Trophoblast cell (in vitro differentiated cells and primary cell): ENCODE results near the gene ETS2.

ENCODE experiments used
- DNase-seq, 2 donors: peaks; one replicate each; pipeline ENCODE4 v3.0.0-alpha.2; 2016
- H2AFZ ChIP-seq: 2 replicates; pipeline ENCODE4 v1.6.1; 2013; ENCODE audit warnings: low read length, moderate library complexity, mild to moderate bottlenecking; ENCODE audit not compliant: insufficient read depth, poor library complexity
- H2AK5ac ChIP-seq: 2 replicates; pipeline ENCODE4 v1.6.1; 2013; ENCODE audit warnings: mild to moderate bottlenecking, low read length
- H2BK120ac ChIP-seq: 2 replicates; pipeline ENCODE4 v1.6.1; 2013; ENCODE audit warnings: low read length, mild to moderate bottlenecking, moderate library complexity; ENCODE audit not compliant: insufficient read depth, poor library complexity
- H2BK12ac ChIP-seq: 2 replicates; pipeline ENCODE4 v1.6.1; 2013; ENCODE audit warnings: mild to moderate bottlenecking, low read length, moderate library complexity
- H2BK5ac ChIP-seq: 2 replicates; pipeline ENCODE4 v1.6.1; 2013; ENCODE audit warnings: low read length, low read depth, moderate library complexity, mild to moderate bottlenecking; ENCODE audit not compliant: poor library complexity
- H3K14ac ChIP-seq: 2 replicates; pipeline ENCODE4 v1.6.1; 2013; ENCODE audit warnings: mild to moderate bottlenecking, low read length
- H3K18ac ChIP-seq: 2 replicates; pipeline ENCODE4 v1.6.1; 2013; ENCODE audit warnings: mild to moderate bottlenecking, low read length
- H3K23ac ChIP-seq: 2 replicates; pipeline ENCODE4 v1.6.1; 2013; ENCODE audit warnings: low read length
- H3K27ac ChIP-seq: 2 replicates; pipeline ENCODE4 v1.5.1; 2013; ENCODE audit warnings: low read depth, mild to moderate bottlenecking, inconsistent platforms, low read length, moderate library complexity
- H3K27me3 ChIP-seq: 2 replicates; pipeline ENCODE4 v1.6.1; 2013; ENCODE audit warnings: inconsistent platforms, mild to moderate bottlenecking, low read length, moderate library complexity; ENCODE audit not compliant: insufficient read depth
- H3K36me3 ChIP-seq, 2 experiments: 1 replicate in 1 of 2; 2 replicates in 1 of 2; pipeline ENCODE4 v1.6.1; 2013; ENCODE audit warnings: low read length in 2 of 2, mild to moderate bottlenecking in 2 of 2, moderate library complexity in 1 of 2; ENCODE audit not compliant: insufficient read depth in 2 of 2, control insufficient read depth in 1 of 2
- H3K4ac ChIP-seq: 2 replicates; pipeline ENCODE4 v1.6.1; 2013; ENCODE audit warnings: low read depth, mild to moderate bottlenecking, low read length, moderate library complexity
- H3K4me1 ChIP-seq, 2 experiments: 1 replicate in 1 of 2; 2 replicates in 1 of 2; pipeline ENCODE4 v1.6.1; 2013; ENCODE audit warnings: low read length in 2 of 2, mild to moderate bottlenecking in 2 of 2, moderate library complexity in 1 of 2; ENCODE audit not compliant: insufficient read depth in 2 of 2, control insufficient read depth in 1 of 2
- H3K4me2 ChIP-seq: 2 replicates; pipeline ENCODE4 v1.6.1; 2013; ENCODE audit warnings: inconsistent platforms, mild to moderate bottlenecking, low read length, moderate library complexity
- H3K4me3 ChIP-seq: 2 replicates; pipeline ENCODE4 v1.5.1; 2013; ENCODE audit warnings: mild to moderate bottlenecking, low read depth, low read length, inconsistent platforms
- H3K79me1 ChIP-seq: one replicate; pipeline ENCODE4 v1.6.1; 2013; ENCODE audit warnings: low read length
- H3K79me2 ChIP-seq: 2 replicates; pipeline ENCODE4 v1.6.1; 2013; ENCODE audit warnings: low read length, mild to moderate bottlenecking; ENCODE audit not compliant: control insufficient read depth, insufficient read depth, poor library complexity
- H3K9ac ChIP-seq: 2 replicates; pipeline ENCODE4 v1.6.1; 2013; ENCODE audit warnings: mild to moderate bottlenecking, low read length
- H3K9me3 ChIP-seq: 2 replicates; pipeline ENCODE4 v1.6.1; 2013; ENCODE audit warnings: low read depth, mild to moderate bottlenecking, control low read depth, inconsistent platforms, low read length; ENCODE audit not compliant: insufficient read depth
- H4K12ac ChIP-seq: 2 replicates; pipeline ENCODE4 v1.6.1; 2013; ENCODE audit warnings: low read depth, mild to moderate bottlenecking, low read length, moderate library complexity
- H4K8ac ChIP-seq: 2 replicates; pipeline ENCODE4 v1.6.1; 2013; ENCODE audit warnings: low read depth, mild to moderate bottlenecking, low read length, moderate library complexity
- H4K91ac ChIP-seq: one replicate; pipeline ENCODE4 v1.6.1; 2013; ENCODE audit warnings: low read depth, mild to moderate bottlenecking, low read length, moderate library complexity
- WGBS: extraction: QIAGEN DNeasy Blood & Tissue Kit; methylation state at CpG from one replicate; pipeline ENCODE4 v1.1.7; 2013; ENCODE audit warnings: missing lambda C conversion rate; ENCODE audit not compliant: insufficient read length, insufficient coverage; ENCODE audit errors: extremely low coverage; 5-methylcytosine and 5-hydroxymethylcytosine counted together

Gene ETS2

DNA sequence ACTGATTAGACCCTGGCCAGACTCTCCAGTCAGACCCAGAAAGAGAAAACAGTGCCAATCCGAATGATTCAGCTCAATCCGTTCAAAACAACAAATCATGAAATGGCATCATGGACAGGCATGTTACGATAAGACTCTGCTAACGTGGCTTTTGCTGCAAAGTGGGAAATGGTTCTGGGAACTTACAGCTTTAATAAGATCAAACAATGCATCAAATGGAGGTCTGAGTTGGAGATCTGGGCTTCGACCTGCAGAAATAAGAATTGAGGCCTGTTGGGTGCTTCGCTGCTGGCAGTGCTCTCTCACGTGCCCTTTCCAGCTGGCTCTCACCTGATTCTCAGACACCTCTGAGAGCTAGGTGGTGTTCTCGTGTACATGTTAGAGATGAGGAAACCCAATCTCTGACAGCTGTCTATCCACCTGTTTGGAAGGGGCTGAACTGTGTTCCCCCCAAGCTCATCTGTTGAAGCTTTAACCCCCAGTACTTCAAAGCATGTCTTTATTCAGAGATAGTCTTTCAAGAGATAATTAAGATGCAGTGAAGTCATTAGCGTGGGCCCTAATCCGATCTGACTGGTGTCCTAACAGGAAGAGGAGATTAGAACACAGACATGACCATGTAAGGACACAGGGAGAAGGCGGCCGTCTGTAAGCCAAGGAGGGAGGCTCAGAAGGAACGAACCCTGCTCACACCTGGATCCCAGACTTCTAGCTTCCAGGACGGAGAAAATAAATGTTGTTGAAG, 45.5 kb upstream of the ETS2 start:
- Histone ChIP-seq H3K4me3 (no peak overlapping the region), H4K8ac (no peak overlapping the region), H3K79me1 (no peaks in the 10 kb centered on the region), H2BK120ac (no peak overlapping the region), H3K18ac (no peak overlapping the region), H2AFZ (no peak overlapping the region), H3K4me1 (no peaks in the 10 kb centered on the region), H3K9ac (no peak overlapping the region), H4K91ac (no peak overlapping the region), H3K4ac (no peak overlapping the region), H2AK5ac (no peak overlapping the region), H4K12ac (no peak overlapping the region), H3K23ac (no peak overlapping the region), H2BK5ac (no peak overlapping the region), H3K9me3 (peaks cover 2% of the 10 kb centered on the region), H2BK12ac (no peak overlapping the region), H3K27ac (no peak overlapping the region), H3K36me3 (no peaks in the 10 kb centered on the region), H3K4me2 (no peak overlapping the region), H3K27me3 (no peaks in the 10 kb centered on the region), H3K14ac (no peak overlapping the region), H3K79me2 (no peaks in the 10 kb centered on the region)
- WGBS: no CpG with 5 or more reads among the region's 14 CpGs
- DNase-seq: no peak

DNA sequence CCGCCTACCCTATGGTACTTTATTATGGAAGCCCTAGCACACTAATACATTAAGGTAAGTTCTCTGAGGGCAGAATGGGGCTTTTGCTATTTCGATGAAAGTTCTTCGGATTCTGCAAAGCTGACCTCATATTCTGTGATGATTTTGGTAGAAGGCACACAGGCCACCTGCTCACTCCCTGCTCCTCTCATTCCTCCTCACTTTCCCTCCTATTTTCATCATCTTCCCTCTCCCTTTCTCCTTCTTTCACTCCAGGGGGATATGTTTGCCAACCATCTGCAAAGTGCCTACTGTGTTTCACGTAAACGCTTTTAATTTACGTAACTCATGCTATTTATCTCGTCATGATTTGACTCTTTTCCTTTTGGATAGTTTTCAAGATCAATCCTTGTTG, 45.0 kb upstream of the ETS2 start:
- Histone ChIP-seq H2AFZ (no peak overlapping the region), H4K8ac (no peak overlapping the region), H3K36me3 (no peaks in the 10 kb centered on the region), H3K79me1 (no peaks in the 10 kb centered on the region), H3K4me1 (no peaks in the 10 kb centered on the region), H2BK120ac (no peak overlapping the region), H3K27me3 (no peaks in the 10 kb centered on the region), H3K18ac (no peak overlapping the region), H3K4me3 (no peak overlapping the region), H4K91ac (no peak overlapping the region), H2BK12ac (no peak overlapping the region), H4K12ac (no peak overlapping the region), H3K4ac (no peak overlapping the region), H3K79me2 (no peaks in the 10 kb centered on the region), H3K27ac (no peak overlapping the region), H2BK5ac (no peak overlapping the region), H3K23ac (no peak overlapping the region), H3K9ac (no peak overlapping the region), H3K4me2 (no peak overlapping the region), H3K9me3 (peaks cover 3% of the 10 kb centered on the region), H3K14ac (no peak overlapping the region), H2AK5ac (no peak overlapping the region)
- no CpG with 5 or more reads among the region's 7 CpGs for WGBS
- DNase-seq: no peak

GRCh38 chr21:38761531-38761930, 44.2 kb upstream of the ETS2 start:
- Histone ChIP-seq H4K12ac (no peak overlapping the region), H4K91ac (no peak overlapping the region), H3K79me1 (no peaks in the 10 kb centered on the region), H3K79me2 (no peaks in the 10 kb centered on the region), H2BK5ac (no peak overlapping the region), H3K9ac (no peak overlapping the region), H3K36me3 (no peaks in the 10 kb centered on the region), H3K9me3 (peaks cover 6% of the 10 kb centered on the region), H3K27me3 (no peaks in the 10 kb centered on the region), H3K4me1 (no peaks in the 10 kb centered on the region), H3K27ac (no peak overlapping the region), H4K8ac (no peak overlapping the region), H2BK12ac (no peak overlapping the region), H2AK5ac (no peak overlapping the region), H2BK120ac (no peak overlapping the region), H3K23ac (no peak overlapping the region), H3K4me3 (no peak overlapping the region), H2AFZ (no peak overlapping the region), H3K18ac (no peak overlapping the region), H3K14ac (no peak overlapping the region), H3K4me2 (no peak overlapping the region), H3K4ac (no peak overlapping the region)
- WGBS: no CpG with 5 or more reads among the region's 4 CpGs
- no peak for DNase-seq

DNA sequence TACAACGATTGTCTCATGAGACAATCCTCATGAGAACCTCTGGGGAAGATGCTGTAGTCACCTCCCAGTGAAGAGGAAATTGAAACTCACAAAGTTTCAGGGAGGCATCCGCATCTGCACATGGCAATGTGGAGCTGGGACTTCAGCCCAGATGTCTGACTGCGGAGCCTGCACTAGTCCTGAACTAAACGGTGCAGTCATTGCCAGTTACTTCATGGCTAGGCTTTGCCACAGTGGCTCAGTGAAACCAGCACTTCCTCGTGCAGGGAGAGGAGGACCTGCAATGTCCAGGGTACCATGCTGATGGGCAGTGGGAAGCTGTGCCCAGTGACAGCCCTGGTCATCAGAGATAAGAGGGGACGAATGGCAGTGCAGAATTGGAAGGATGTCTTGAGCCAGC, 40.7 kb upstream of the ETS2 start:
- H3K36me3 ChIP-seq: no peaks in the 10 kb centered on the region
- no peaks in the 10 kb centered on the region for H3K27me3 ChIP-seq
- H3K4me2 ChIP-seq: no peak overlapping the region
- H2BK12ac ChIP-seq: no peak overlapping the region
- no peak overlapping the region for H3K18ac ChIP-seq
- H3K23ac ChIP-seq: peak overlapping the region; percentile 19
- H3K79me1 ChIP-seq: no peaks in the 10 kb centered on the region
- H2BK5ac ChIP-seq: no peak overlapping the region
- no peak for DNase-seq
- no peak overlapping the region for H3K27ac ChIP-seq
- no peak overlapping the region for H4K8ac ChIP-seq
- H3K79me2 ChIP-seq: no peaks in the 10 kb centered on the region
- no peak overlapping the region for H4K12ac ChIP-seq
- no peak overlapping the region for H2AFZ ChIP-seq
- H3K9ac ChIP-seq: no peak overlapping the region
- no peak overlapping the region for H3K4me3 ChIP-seq
- no peak overlapping the region for H4K91ac ChIP-seq
- WGBS: no CpG with 5 or more reads among the region's 6 CpGs
- H2BK120ac ChIP-seq: no peak overlapping the region
- no peak overlapping the region for H3K4ac ChIP-seq
- no peak overlapping the region for H2AK5ac ChIP-seq
- no peak overlapping the region for H3K14ac ChIP-seq
- no peaks in the 10 kb centered on the region for H3K4me1 ChIP-seq
- peaks cover 6% of the 10 kb centered on the region for H3K9me3 ChIP-seq
